Muscle of arm (tissue), 12 donors: ENCODE measurements around the gene KRT85. TPM values are rescaled to one million over a fixed set of nuclear protein-coding genes. Genes with fewer than 3 reads are reported as not detected.

Source experiments
- polyA plus RNA-seq, 12 donors: library from polyadenylated mRNA; unstranded; fragments of 120-200 nt; gene quantifications; one replicate each; pipeline ENCODE4 v1.2.1, GENCODE V29; 2013; ENCODE audit not compliant: insufficient read length in 12 of 12

KRT85 gene
- polyA plus RNA-seq, 12 donors: 0.44 to 0.52 TPM; not detected in 10

Other genes starting within 250 kb of the KRT85 start
- 10 to 100 TPM in 3 of 12 donors, 1 to 10 TPM in 8, not detected in 1; 4.0 to 13.2 (median 8.4) TPM for gene KRT80, start 175.5 kb downstream of the KRT85 start, polyA plus RNA-seq
- gene KRT7, start 134.2 kb downstream of the KRT85 start, polyA plus RNA-seq: 1 to 10 TPM in 3 of 12 donors, under 1 TPM in 6, not detected in 3; 0.69 to 3.3 (median 0.81) TPM
- gene KRT86, start 92.8 kb downstream of the KRT85 start, polyA plus RNA-seq: under 1 TPM in 9 of 12 donors, not detected in 3; 0.10 to 0.50 (median 0.21) TPM
- gene KRT81, start 75.9 kb downstream of the KRT85 start, polyA plus RNA-seq: under 1 TPM in 7 of 12 donors, not detected in 5; 0.08 to 0.25 (median 0.14) TPM
- gene KRT83, start 46.1 kb downstream of the KRT85 start, polyA plus RNA-seq: under 1 TPM in 1 of 12 donors, not detected in 11; 0.09 TPM
- gene KRT84, start 18.2 kb upstream of the KRT85 start, polyA plus RNA-seq: under 1 TPM in 1 of 12 donors, not detected in 11; 0.11 TPM
- gene KRT82, start 38.9 kb upstream of the KRT85 start, polyA plus RNA-seq: under 1 TPM in 1 of 12 donors, not detected in 11; 0.07 TPM
- not detected for gene KRT75, start 66.9 kb upstream of the KRT85 start, polyA plus RNA-seq
- gene KRT6B, start 84.7 kb upstream of the KRT85 start, polyA plus RNA-seq: 1 to 10 TPM in 1 of 12 donors, under 1 TPM in 1, not detected in 10; 0.82 to 1.1 TPM
- 1 to 10 TPM in 1 of 12 donors, under 1 TPM in 3, not detected in 8; 0.15 to 4.9 (median 0.91) TPM for gene KRT6C, start 106.3 kb upstream of the KRT85 start, polyA plus RNA-seq
- 100 to 1,000 TPM in 1 of 12 donors, 10 to 100 TPM in 1, 1 to 10 TPM in 2, under 1 TPM in 2, not detected in 6; 0.05 to 120 (median 5.8) TPM for gene KRT6A, start 125.8 kb upstream of the KRT85 start, polyA plus RNA-seq
- gene KRT5, start 152.9 kb upstream of the KRT85 start, polyA plus RNA-seq: 1,000 to 10,000 TPM in 1 of 12 donors, 100 to 1,000 TPM in 2, 10 to 100 TPM in 1, 1 to 10 TPM in 2, under 1 TPM in 4, not detected in 2; 0.07 to 1,328 (median 2.6) TPM
- under 1 TPM in 2 of 12 donors, not detected in 10; 0.08 TPM for gene KRT71, start 185.7 kb upstream of the KRT85 start, polyA plus RNA-seq
- gene KRT74, start 206.4 kb upstream of the KRT85 start, polyA plus RNA-seq: under 1 TPM in 3 of 12 donors, not detected in 9; 0.15 to 0.25 (median 0.21) TPM
- under 1 TPM in 3 of 12 donors, not detected in 9; 0.11 to 0.26 (median 0.12) TPM for gene KRT72, start 234.0 kb upstream of the KRT85 start, polyA plus RNA-seq